ENCODE data around the gene PARP8.

PARP8 gene

GRCh38 chr5:50733741-50734140, 67.3 kb downstream of the PARP8 start:
- H2BK15ac ChIP-seq (ENCODE audit: low read depth, poor library complexity, severe bottlenecking) = no peak overlapping the region
- no peak overlapping the region for H3K4ac ChIP-seq (ENCODE audit: low read depth in 1 of 2, low read length in 2 of 2)
- no peak overlapping the region for H3K14ac ChIP-seq (ENCODE audit: low read length in 2 of 2)
- no peaks in the 10 kb centered on the region for H3K27me3 ChIP-seq (ENCODE audit: control insufficient read depth in 1 of 2, insufficient read depth in 1 of 2, low read length in 2 of 2)
- H3K23ac ChIP-seq (ENCODE audit: low read length in 2 of 2) = no peak overlapping the region
- H2BK12ac ChIP-seq (ENCODE audit: low read length in 2 of 2) = no peak overlapping the region
- H4K8ac ChIP-seq (ENCODE audit: low read length) = no peak overlapping the region
- H3K36me3 ChIP-seq (ENCODE audit: control insufficient read depth in 1 of 2, insufficient read depth in 2 of 2, low read depth in 1 of 2, low read length in 2 of 2) = no peaks in the 10 kb centered on the region
- H3K4me3 ChIP-seq (ENCODE audit: insufficient read depth in 1 of 2, low read depth in 1 of 2, low read length in 2 of 2) = no peak overlapping the region
- H3K18ac ChIP-seq (ENCODE audit: low read depth in 1 of 2, low read length in 2 of 2) = no peak overlapping the region
- peaks cover 9% of the 10 kb centered on the region for H3K79me1 ChIP-seq (replicated peaks; ENCODE audit: low read length, poor library complexity, severe bottlenecking)
- H2BK5ac ChIP-seq (ENCODE audit: low read depth, low read length, poor library complexity, severe bottlenecking) = no peak overlapping the region
- no peak overlapping the region for H4K91ac ChIP-seq (ENCODE audit: low read length)
- no peaks in the 10 kb centered on the region for H3K9me3 ChIP-seq (ENCODE audit: control insufficient read depth, low read length)
- no peak overlapping the region for H2AK5ac ChIP-seq (ENCODE audit: low read length, severe bottlenecking)
- WGBS = 100% methylated on average over 1 of the region's 3 CpGs
- H3K27ac ChIP-seq (ENCODE audit: low read length, poor library complexity, severe bottlenecking) = no peak overlapping the region
- no peak overlapping the region for H3K9ac ChIP-seq (ENCODE audit: low read length)
- H3K4me1 ChIP-seq (ENCODE audit: control insufficient read depth, insufficient read depth, low read depth, low read length) = no peaks in the 10 kb centered on the region
- H2BK120ac ChIP-seq (ENCODE audit: low read depth, low read length) = no peak overlapping the region
- H3K4me2 ChIP-seq (ENCODE audit: low read length, poor library complexity, severe bottlenecking) = no peak overlapping the region
- no peak overlapping the region for H2AFZ ChIP-seq (ENCODE audit: low read depth, low read length)
- no peak for DNase-seq

GRCh38 chr5:50738864-50739263, 72.4 kb downstream of the PARP8 start:
- Histone ChIP-seq H3K9ac (ENCODE audit: low read length) (no peak overlapping the region), H3K4me3 (ENCODE audit: insufficient read depth in 1 of 2, low read depth in 1 of 2, low read length in 2 of 2) (no peak overlapping the region), H3K27me3 (ENCODE audit: control insufficient read depth in 1 of 2, insufficient read depth in 1 of 2, low read length in 2 of 2) (no peaks in the 10 kb centered on the region), H3K4me1 (ENCODE audit: control insufficient read depth, insufficient read depth, low read depth, low read length) (no peaks in the 10 kb centered on the region), H4K8ac (ENCODE audit: low read length) (no peak overlapping the region), H2BK120ac (ENCODE audit: low read depth, low read length) (no peak overlapping the region), H3K14ac (ENCODE audit: low read length in 2 of 2) (no peak overlapping the region), H3K79me1 (replicated peaks; ENCODE audit: low read length, poor library complexity, severe bottlenecking) (peaks cover 16% of the 10 kb centered on the region), H3K36me3 (ENCODE audit: control insufficient read depth in 1 of 2, insufficient read depth in 2 of 2, low read depth in 1 of 2, low read length in 2 of 2) (no peaks in the 10 kb centered on the region), H2BK12ac (ENCODE audit: low read length in 2 of 2) (no peak overlapping the region), H2AK5ac (ENCODE audit: low read length, severe bottlenecking) (no peak overlapping the region), H3K27ac (ENCODE audit: low read length, poor library complexity, severe bottlenecking) (no peak overlapping the region), H2AFZ (ENCODE audit: low read depth, low read length) (no peak overlapping the region), H3K4ac (ENCODE audit: low read depth in 1 of 2, low read length in 2 of 2) (no peak overlapping the region), H4K91ac (ENCODE audit: low read length) (no peak overlapping the region), H2BK15ac (ENCODE audit: low read depth, poor library complexity, severe bottlenecking) (no peak overlapping the region), H3K4me2 (ENCODE audit: low read length, poor library complexity, severe bottlenecking) (no peak overlapping the region), H3K18ac (ENCODE audit: low read depth in 1 of 2, low read length in 2 of 2) (no peak overlapping the region), H3K9me3 (ENCODE audit: control insufficient read depth, low read length) (no peaks in the 10 kb centered on the region), H3K23ac (ENCODE audit: low read length in 2 of 2) (no peak overlapping the region), H2BK5ac (ENCODE audit: low read depth, low read length, poor library complexity, severe bottlenecking) (no peak overlapping the region)
- no peak for DNase-seq
- 84% methylated on average over 1 of the region's 1 CpG for WGBS

DNA sequence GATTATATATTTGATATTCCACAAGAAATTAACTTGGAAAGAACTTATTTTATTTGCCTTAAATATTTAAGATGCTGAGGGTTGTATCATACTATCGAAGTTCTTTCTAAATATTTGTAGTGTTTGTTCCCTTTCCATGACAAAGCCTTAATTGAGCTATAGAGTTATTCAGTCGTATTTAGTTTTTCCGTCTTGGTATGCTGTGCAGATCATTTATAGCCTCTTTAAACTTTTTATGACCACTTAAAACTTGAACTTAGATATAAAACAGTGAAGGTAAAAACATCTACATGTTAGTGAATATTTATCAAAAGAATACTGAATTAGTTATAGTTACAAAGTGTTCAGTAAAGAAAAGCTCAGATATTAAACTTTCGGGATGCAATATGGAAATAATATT, 74.4 kb downstream of the PARP8 start:
- WGBS = no CpG with 5 or more reads among the region's 4 CpGs
- peaks cover 16% of the 10 kb centered on the region for H3K79me1 ChIP-seq (replicated peaks; ENCODE audit: low read length, poor library complexity, severe bottlenecking)
- no peaks in the 10 kb centered on the region for H3K27me3 ChIP-seq (ENCODE audit: control insufficient read depth in 1 of 2, insufficient read depth in 1 of 2, low read length in 2 of 2)
- H3K9ac ChIP-seq (ENCODE audit: low read length) = no peak overlapping the region
- H3K4me3 ChIP-seq (ENCODE audit: insufficient read depth in 1 of 2, low read depth in 1 of 2, low read length in 2 of 2) = no peak overlapping the region
- no peak overlapping the region for H2AFZ ChIP-seq (ENCODE audit: low read depth, low read length)
- H3K14ac ChIP-seq (ENCODE audit: low read length in 2 of 2) = no peak overlapping the region
- no peaks in the 10 kb centered on the region for H3K36me3 ChIP-seq (ENCODE audit: control insufficient read depth in 1 of 2, insufficient read depth in 2 of 2, low read depth in 1 of 2, low read length in 2 of 2)
- no peak overlapping the region for H4K91ac ChIP-seq (ENCODE audit: low read length)
- no peak overlapping the region for H4K8ac ChIP-seq (ENCODE audit: low read length)
- no peak overlapping the region for H2BK15ac ChIP-seq (ENCODE audit: low read depth, poor library complexity, severe bottlenecking)
- no peak overlapping the region for H3K4ac ChIP-seq (ENCODE audit: low read depth in 1 of 2, low read length in 2 of 2)
- no peak overlapping the region for H3K27ac ChIP-seq (ENCODE audit: low read length, poor library complexity, severe bottlenecking)
- H3K9me3 ChIP-seq (ENCODE audit: control insufficient read depth, low read length) = no peaks in the 10 kb centered on the region
- H3K4me2 ChIP-seq (ENCODE audit: low read length, poor library complexity, severe bottlenecking) = no peak overlapping the region
- H3K18ac ChIP-seq (ENCODE audit: low read depth in 1 of 2, low read length in 2 of 2) = no peak overlapping the region
- DNase-seq = no peak
- H3K4me1 ChIP-seq (ENCODE audit: control insufficient read depth, insufficient read depth, low read depth, low read length) = no peaks in the 10 kb centered on the region
- no peak overlapping the region for H3K23ac ChIP-seq (ENCODE audit: low read length in 2 of 2)
- H2BK12ac ChIP-seq (ENCODE audit: low read length in 2 of 2) = no peak overlapping the region
- H2BK120ac ChIP-seq (ENCODE audit: low read depth, low read length) = no peak overlapping the region
- no peak overlapping the region for H2BK5ac ChIP-seq (ENCODE audit: low read depth, low read length, poor library complexity, severe bottlenecking)
- H2AK5ac ChIP-seq (ENCODE audit: low read length, severe bottlenecking) = no peak overlapping the region

DNA sequence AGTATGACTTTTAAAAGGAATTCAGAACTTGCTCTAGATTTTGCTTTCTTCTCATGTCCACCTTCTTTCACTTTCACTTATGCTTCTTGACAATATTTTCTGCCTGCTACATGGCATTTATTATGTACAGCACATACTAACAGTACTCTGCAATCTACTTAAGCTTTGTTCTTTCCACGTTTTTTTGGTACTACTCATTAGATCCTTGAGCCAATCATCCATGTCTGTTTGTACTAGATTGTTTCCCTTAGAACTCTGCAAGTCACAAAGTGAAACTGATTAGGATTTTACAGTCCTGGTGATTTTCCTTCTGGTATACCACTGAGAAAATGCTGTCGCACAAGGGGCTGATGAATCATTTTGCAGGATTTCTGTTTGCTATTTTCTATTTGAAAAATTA, 78.3 kb downstream of the PARP8 start:
- H2BK15ac ChIP-seq (ENCODE audit: low read depth, poor library complexity, severe bottlenecking) = no peak overlapping the region
- no peak overlapping the region for H2AFZ ChIP-seq (ENCODE audit: low read depth, low read length)
- H4K91ac ChIP-seq (ENCODE audit: low read length) = no peak overlapping the region
- no peak overlapping the region for H3K14ac ChIP-seq (ENCODE audit: low read length in 2 of 2)
- peak overlapping the region in 1 of 2 experiments; percentile 77 for H3K4me3 ChIP-seq (ENCODE audit: insufficient read depth in 1 of 2, low read depth in 1 of 2, low read length in 2 of 2)
- H3K36me3 ChIP-seq (ENCODE audit: control insufficient read depth in 1 of 2, insufficient read depth in 2 of 2, low read depth in 1 of 2, low read length in 2 of 2) = no peaks in the 10 kb centered on the region
- no peak overlapping the region for H3K18ac ChIP-seq (ENCODE audit: low read depth in 1 of 2, low read length in 2 of 2)
- H3K79me1 ChIP-seq (replicated peaks; ENCODE audit: low read length, poor library complexity, severe bottlenecking) = peaks cover 16% of the 10 kb centered on the region
- peak; percentile 85 for DNase-seq
- peak overlapping the region; percentile 28 for H3K4me2 ChIP-seq (ENCODE audit: low read length, poor library complexity, severe bottlenecking)
- H3K9me3 ChIP-seq (ENCODE audit: control insufficient read depth, low read length) = no peaks in the 10 kb centered on the region
- H2BK5ac ChIP-seq (ENCODE audit: low read depth, low read length, poor library complexity, severe bottlenecking) = no peak overlapping the region
- H2AK5ac ChIP-seq (ENCODE audit: low read length, severe bottlenecking) = no peak overlapping the region
- H3K4ac ChIP-seq (ENCODE audit: low read depth in 1 of 2, low read length in 2 of 2) = no peak overlapping the region
- H2BK12ac ChIP-seq (ENCODE audit: low read length in 2 of 2) = no peak overlapping the region
- H3K27ac ChIP-seq (ENCODE audit: low read length, poor library complexity, severe bottlenecking) = peak overlapping the region; percentile 59
- peak overlapping the region; percentile 80 for H3K9ac ChIP-seq (ENCODE audit: low read length)
- no peaks in the 10 kb centered on the region for H3K4me1 ChIP-seq (ENCODE audit: control insufficient read depth, insufficient read depth, low read depth, low read length)
- no peaks in the 10 kb centered on the region for H3K27me3 ChIP-seq (ENCODE audit: control insufficient read depth in 1 of 2, insufficient read depth in 1 of 2, low read length in 2 of 2)
- 32% methylated on average over 2 of the region's 2 CpGs for WGBS
- H2BK120ac ChIP-seq (ENCODE audit: low read depth, low read length) = no peak overlapping the region
- no peak overlapping the region for H3K23ac ChIP-seq (ENCODE audit: low read length in 2 of 2)
- no peak overlapping the region for H4K8ac ChIP-seq (ENCODE audit: low read length)

Measured in mesenchymal stem cell (in vitro differentiated cells and primary cell).